ENCODE data around the gene RALGPS2.

RALGPS2 gene

DNA sequence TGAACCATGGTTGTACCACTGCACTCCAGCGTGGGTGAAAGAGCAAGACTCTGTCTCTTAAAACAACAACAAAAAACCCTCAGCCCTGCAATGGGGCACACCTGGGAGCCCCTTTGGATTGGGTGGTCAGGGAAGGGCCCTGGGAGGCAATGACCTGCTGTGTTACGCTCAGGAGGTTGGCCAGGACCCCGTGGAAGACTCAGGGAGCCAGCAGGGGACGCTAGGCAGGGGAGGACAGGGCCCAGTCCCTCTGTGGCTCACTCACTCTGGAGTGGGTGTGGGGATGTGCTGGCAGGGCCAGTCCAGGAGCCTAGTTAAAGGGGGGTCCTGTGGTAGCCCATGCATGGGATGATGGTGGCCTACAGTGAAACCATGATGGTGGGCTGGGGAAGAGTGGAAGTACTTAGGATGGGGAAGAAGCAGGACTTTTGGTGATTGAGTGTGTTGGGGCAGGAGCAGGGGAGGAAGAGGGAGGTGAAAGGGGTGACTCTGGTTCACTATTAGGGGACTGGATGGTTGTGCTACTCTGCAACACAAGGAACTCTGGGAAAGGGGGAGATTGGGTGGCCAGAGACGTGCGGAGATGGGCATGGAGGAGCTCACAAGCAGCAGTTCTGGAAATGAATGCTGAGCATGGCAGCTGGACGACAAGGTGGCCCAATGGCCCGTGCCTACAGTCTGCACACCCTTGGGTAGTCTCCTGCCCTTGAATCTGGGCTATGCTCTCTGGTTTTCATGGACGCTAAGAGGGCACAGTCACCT is 244.4 kb downstream of the RALGPS2 start:
- Histone ChIP-seq H3K4me3 (ENCODE audit: low read length) (no peak overlapping the region), H3K9me3 (ENCODE audit: control insufficient read depth, low read length) (no peaks in the 10 kb centered on the region), H3K9ac (ENCODE audit: low read length) (no peak overlapping the region), H3K36me3 (ENCODE audit: control insufficient read depth, insufficient read depth, low read length) (no peaks in the 10 kb centered on the region), H3K4me1 (ENCODE audit: control insufficient read depth, insufficient read depth, low read length) (peaks cover 6% of the 10 kb centered on the region), H3K27me3 (ENCODE audit: control insufficient read depth, insufficient read depth, low read length) (peaks cover 4% of the 10 kb centered on the region)

- peaks cover 6% of the 10 kb centered on the region for H3K4me1 ChIP-seq (ENCODE audit: control insufficient read depth, insufficient read depth, low read length)
- H3K9ac ChIP-seq (ENCODE audit: low read length): no peak overlapping the region
- no peak overlapping the region for H3K4me3 ChIP-seq (ENCODE audit: low read length)
- peaks cover 4% of the 10 kb centered on the region for H3K27me3 ChIP-seq (ENCODE audit: control insufficient read depth, insufficient read depth, low read length)
- no peaks in the 10 kb centered on the region for H3K36me3 ChIP-seq (ENCODE audit: control insufficient read depth, insufficient read depth, low read length)
- H3K9me3 ChIP-seq (ENCODE audit: control insufficient read depth, low read length): no peaks in the 10 kb centered on the region
Observed at GRCh38 chr1:178970184-178970583, 245.1 kb downstream of the RALGPS2 start.
